Chondrocyte (in vitro differentiated cells): ENCODE results near the gene ZNF217. TPM values are rescaled to one million over a fixed set of nuclear protein-coding genes. Genes with fewer than 3 reads are reported as not detected.
"Not testable (repeated sequence)": the region's sequence is repeated elsewhere in the genome, so short reads cannot be mapped to it uniquely, and the experiment has no call there.

Source experiments
- DNase-seq: peaks from one replicate; pipeline ENCODE4 v3.0.0; 2021; ENCODE audit warnings: mixed read lengths, low spot score
- H3K27ac Mint-ChIP-seq: one replicate; pipeline ENCODE4 v1.8.0; 2021; ENCODE audit warnings: mild to moderate bottlenecking, moderate library complexity, mixed read lengths; ENCODE audit not compliant: unreplicated experiment
- H3K27me3 Mint-ChIP-seq: 2 replicates; pipeline ENCODE4 v1.8.0; 2021; ENCODE audit warnings: low read depth, mixed read lengths
- H3K36me3 Mint-ChIP-seq: 2 replicates; pipeline ENCODE4 v1.8.0; 2021; ENCODE audit warnings: low read depth, mixed read lengths
- H3K4me1 Mint-ChIP-seq: 2 replicates; pipeline ENCODE4 v1.8.0; 2021; ENCODE audit warnings: low read depth, mild to moderate bottlenecking, mixed read lengths
- H3K4me3 Mint-ChIP-seq: one replicate; pipeline ENCODE4 v1.8.0; 2021; ENCODE audit warnings: mild to moderate bottlenecking, moderate library complexity, mixed read lengths; ENCODE audit not compliant: unreplicated experiment
- H3K9me3 Mint-ChIP-seq: 2 replicates; pipeline ENCODE4 v1.8.0; 2021; ENCODE audit warnings: low read depth, mixed read lengths
- total RNA-seq: library from RNA; stranded (reverse); gene quantifications from 3 replicates; pipeline ENCODE4 v1.2.1, GENCODE V29; 2021
- TF ChIP-seq, protein P1 (sequence below): fragments of 200-600 bp; sonication (generic); IDR thresholded peaks from 2 replicates; pipeline ENCODE4 v1.5.0; 2021; ENCODE audit warnings: antibody characterized with exemption, mild to moderate bottlenecking, moderate library complexity

ZNF217 gene
- total RNA-seq, 1 donor from 2014 or later: 28.7 TPM

DNA sequence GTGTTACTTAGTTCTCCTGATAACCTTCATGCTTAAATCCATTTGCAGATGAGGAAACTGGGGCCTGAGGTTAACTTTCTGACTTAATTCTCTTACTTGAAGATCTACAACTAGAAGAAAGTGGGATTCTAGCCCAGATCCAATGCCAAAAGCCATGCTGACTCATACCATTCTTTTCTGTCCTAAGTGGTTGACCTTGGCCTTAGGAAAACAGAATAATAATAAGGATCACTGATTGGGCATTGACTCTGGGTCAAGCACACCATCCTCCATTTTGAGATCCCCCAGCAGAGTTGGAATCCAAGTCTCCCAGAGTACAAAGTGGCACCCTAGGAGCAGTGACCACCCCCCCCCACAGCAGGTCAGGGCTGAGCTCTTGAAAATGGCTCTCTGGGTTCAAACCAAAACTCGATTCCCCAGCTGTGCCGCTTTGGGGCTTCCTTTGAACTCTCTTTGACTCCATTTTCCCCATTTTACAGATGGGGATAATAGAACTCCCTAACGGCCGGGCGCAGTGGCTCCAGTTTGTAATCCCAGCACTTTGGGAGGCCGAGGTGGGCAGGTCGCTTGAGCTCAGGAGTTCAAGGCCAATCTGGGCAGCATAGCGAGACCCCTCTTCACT is 12.8 kb upstream of the ZNF217 start:
- DNase-seq: no peak
- Mint-ChIP-seq H3K4me3 (no peak overlapping the region), H3K27me3 (no peaks in the 10 kb centered on the region), H3K4me1 (peaks cover 27% of the 10 kb centered on the region), H3K27ac (no peak overlapping the region), H3K36me3 (no peaks in the 10 kb centered on the region), H3K9me3 (no peaks in the 10 kb centered on the region)
- TF ChIP-seq, protein P1, sequence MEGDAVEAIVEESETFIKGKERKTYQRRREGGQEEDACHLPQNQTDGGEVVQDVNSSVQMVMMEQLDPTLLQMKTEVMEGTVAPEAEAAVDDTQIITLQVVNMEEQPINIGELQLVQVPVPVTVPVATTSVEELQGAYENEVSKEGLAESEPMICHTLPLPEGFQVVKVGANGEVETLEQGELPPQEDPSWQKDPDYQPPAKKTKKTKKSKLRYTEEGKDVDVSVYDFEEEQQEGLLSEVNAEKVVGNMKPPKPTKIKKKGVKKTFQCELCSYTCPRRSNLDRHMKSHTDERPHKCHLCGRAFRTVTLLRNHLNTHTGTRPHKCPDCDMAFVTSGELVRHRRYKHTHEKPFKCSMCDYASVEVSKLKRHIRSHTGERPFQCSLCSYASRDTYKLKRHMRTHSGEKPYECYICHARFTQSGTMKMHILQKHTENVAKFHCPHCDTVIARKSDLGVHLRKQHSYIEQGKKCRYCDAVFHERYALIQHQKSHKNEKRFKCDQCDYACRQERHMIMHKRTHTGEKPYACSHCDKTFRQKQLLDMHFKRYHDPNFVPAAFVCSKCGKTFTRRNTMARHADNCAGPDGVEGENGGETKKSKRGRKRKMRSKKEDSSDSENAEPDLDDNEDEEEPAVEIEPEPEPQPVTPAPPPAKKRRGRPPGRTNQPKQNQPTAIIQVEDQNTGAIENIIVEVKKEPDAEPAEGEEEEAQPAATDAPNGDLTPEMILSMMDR: no peak

DNA sequence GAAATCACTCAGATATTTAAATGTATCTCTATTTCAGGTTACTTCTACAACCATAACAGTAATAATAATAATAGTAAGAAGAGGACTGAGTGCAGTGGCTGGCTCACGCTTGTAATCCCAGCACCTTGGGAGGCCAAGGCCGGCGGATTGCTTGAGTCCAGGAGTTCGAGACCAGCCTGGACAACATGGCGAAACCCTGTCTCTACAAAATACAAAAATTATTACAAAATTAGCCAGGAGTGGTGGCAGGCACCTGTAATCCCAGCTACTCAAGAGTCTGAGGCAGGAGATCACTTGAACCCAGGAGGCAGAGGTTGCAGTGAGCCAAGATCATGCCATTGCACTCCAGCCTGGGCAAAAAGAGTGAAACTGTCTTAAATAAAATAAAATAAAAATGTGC is 11.8 kb upstream of the ZNF217 start:
- DNase-seq, H3K9me3 Mint-ChIP-seq, H3K27me3 Mint-ChIP-seq, H3K4me3 Mint-ChIP-seq, H3K36me3 Mint-ChIP-seq, H3K27ac Mint-ChIP-seq: not testable (repeated sequence)
- peaks cover 21% of the 10 kb centered on the region for H3K4me1 Mint-ChIP-seq

DNA sequence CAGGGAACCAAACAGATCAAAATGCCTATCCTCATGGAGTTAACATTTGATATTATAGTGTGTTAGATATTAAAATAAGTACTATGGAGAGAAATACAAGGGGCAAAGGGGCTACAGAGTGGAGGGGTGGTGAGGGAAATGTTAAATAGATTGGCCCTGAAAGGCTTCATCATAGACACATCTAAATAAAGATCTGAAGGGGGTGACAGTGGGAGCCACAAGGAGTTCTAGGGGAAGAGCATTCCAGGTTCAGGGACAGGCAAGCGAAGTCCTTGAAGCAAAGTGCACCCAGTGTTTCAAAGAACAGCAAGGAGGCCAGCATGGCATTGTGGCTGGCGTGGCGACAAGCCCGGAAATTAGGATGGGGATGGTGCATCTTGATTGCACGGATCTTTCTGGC is 11.2 kb upstream of the ZNF217 start:
- H3K27ac Mint-ChIP-seq, H3K36me3 Mint-ChIP-seq, H3K27me3 Mint-ChIP-seq, H3K9me3 Mint-ChIP-seq, H3K4me3 Mint-ChIP-seq, DNase-seq: not testable (repeated sequence)
- peaks cover 17% of the 10 kb centered on the region for H3K4me1 Mint-ChIP-seq

DNA sequence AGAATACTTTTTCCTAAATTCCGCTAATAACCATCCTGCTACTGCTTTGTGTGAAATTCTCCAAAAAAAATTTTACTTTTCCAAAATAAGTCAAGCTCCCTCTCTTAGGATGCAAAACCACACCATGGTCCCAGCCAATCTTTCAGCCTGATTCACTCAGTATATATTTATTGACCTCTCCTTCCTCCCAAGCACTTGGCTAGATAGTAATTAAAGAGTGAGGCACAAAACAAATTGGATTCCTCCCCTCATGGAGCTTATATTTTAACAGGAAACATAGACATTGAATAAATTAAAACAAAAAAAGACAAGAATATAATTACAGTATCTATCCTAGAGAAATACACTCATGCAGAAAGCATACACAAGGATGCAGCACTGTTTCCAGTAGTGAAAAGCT is 9.0 kb upstream of the ZNF217 start:
- Mint-ChIP-seq H3K4me1 (peaks cover 8% of the 10 kb centered on the region), H3K36me3 (no peaks in the 10 kb centered on the region)
- DNase-seq: no peak

DNA sequence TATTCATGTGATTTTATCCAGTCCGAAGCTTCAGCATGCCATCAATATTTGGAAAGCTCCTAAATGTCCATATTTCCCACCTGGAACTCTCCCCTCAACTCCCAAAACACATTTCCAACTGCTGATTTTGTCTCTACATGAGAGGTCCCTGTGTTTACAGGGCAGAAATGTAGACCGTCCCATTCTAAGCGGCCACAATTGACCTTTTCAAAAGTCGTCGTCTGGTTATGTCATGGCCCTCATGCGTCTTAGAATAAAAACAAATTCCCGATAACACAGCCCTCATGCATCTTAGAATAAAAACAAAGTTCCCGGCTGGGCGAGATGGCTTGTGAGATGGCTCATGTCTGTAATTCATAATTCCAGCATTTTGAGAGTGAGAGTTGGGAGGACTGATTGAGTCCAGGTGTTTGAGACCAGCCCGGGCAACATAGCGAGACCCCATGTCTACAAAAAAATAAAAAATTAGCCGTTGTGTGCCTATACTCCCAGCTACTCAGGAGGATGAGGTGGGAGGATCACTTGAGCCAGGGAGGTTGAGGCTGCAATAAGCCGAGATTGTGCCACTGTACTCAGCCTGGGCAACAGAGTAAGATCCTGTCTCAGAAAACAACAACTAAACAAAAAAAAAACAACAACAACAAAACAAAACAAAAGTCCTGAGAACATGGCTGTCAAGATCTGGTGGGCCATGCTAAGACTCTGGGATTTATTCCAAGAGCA is 6.4 kb upstream of the ZNF217 start:
- no peak for DNase-seq
- TF ChIP-seq, protein P1: no peak
- Mint-ChIP-seq H3K9me3 (no peaks in the 10 kb centered on the region), H3K27ac (no peak overlapping the region), H3K36me3 (no peaks in the 10 kb centered on the region), H3K27me3 (no peaks in the 10 kb centered on the region), H3K4me1 (peaks cover 25% of the 10 kb centered on the region), H3K4me3 (no peak overlapping the region)

More for the DNA sequence above, 9.0 kb upstream of the ZNF217 start:
- Mint-ChIP-seq H3K4me3 (no peak overlapping the region), H3K9me3 (no peaks in the 10 kb centered on the region), H3K27ac (no peak overlapping the region), H3K27me3 (no peaks in the 10 kb centered on the region)
- TF ChIP-seq, protein P1: no peak

DNA sequence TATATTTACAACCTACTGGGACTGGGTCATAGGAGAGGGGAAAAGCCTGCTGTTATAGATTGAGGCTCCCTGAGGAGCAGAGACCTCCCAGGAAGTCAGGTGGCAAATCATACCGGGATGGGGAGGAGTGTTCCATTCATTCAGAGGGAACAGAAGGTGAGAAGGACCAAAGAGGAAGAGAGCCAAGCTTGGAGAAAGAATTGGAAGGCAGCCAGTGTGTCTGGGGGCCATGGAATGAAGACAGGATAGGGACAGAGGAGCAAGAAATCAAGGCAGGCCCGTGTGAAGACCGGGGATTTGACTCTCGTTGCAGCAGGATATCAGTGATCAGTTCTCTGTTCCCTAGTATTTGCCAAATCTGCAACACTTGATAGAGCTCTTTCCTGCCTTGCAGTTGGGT is 5.7 kb upstream of the ZNF217 start:
- Mint-ChIP-seq H3K9me3 (no peaks in the 10 kb centered on the region), H3K27me3 (no peaks in the 10 kb centered on the region), H3K4me3 (no peak overlapping the region), H3K36me3 (no peaks in the 10 kb centered on the region), H3K4me1 (peaks cover 29% of the 10 kb centered on the region), H3K27ac (no peak overlapping the region)
- TF ChIP-seq, protein P1: no peak
- no peak for DNase-seq
